ENCODE measurements around the gene SEMA4A.

SEMA4A gene

DNA sequence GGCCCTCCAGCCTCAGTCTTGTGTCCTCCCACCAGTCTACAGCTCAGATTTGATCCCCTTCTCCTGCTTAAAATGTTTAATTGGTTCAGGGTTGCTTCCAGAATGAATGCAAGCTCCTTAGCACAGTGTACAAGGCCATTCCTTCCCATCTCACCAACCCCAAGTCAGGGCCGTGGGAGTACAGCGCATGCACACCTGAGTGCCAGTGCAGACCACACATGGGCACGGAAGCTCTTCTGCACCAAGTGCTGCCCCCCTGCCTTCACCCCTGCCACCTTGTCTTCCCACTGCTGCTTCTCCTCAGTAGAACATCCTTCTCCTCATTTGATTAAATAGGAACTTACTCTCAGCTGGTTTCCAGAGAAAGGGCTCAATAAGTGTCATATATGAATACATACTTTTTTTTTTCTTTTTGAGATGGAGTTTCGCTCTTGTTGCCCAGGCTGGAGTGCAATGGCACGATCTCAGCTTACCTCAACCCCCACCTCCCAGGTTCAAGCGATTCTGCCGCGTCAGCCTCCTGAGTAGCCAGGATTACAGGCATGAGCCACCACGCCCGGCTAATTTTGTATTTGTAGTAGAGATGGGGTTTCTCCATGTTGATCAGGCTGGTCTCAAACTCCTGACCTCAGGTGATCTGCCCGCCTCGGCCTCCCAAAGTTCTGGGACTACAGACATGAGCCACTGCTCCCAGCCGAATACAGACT is 68.8 kb downstream of the SEMA4A start:
- H3K36me3 ChIP-seq (ENCODE audit: insufficient read depth) = no peaks in the 10 kb centered on the region
- H3K4me1 ChIP-seq (ENCODE audit: low read depth, poor library complexity, severe bottlenecking) = peaks cover 81% of the 10 kb centered on the region
- no peaks in the 10 kb centered on the region for H4K20me1 ChIP-seq (ENCODE audit: insufficient read depth)
- no peak overlapping the region for H2AFZ ChIP-seq (ENCODE audit: low read depth)
- TF ChIP-seq, protein P1, sequence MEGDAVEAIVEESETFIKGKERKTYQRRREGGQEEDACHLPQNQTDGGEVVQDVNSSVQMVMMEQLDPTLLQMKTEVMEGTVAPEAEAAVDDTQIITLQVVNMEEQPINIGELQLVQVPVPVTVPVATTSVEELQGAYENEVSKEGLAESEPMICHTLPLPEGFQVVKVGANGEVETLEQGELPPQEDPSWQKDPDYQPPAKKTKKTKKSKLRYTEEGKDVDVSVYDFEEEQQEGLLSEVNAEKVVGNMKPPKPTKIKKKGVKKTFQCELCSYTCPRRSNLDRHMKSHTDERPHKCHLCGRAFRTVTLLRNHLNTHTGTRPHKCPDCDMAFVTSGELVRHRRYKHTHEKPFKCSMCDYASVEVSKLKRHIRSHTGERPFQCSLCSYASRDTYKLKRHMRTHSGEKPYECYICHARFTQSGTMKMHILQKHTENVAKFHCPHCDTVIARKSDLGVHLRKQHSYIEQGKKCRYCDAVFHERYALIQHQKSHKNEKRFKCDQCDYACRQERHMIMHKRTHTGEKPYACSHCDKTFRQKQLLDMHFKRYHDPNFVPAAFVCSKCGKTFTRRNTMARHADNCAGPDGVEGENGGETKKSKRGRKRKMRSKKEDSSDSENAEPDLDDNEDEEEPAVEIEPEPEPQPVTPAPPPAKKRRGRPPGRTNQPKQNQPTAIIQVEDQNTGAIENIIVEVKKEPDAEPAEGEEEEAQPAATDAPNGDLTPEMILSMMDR (conservative IDR thresholded peaks at IDR 0.05; ENCODE audit: low read depth, low read length) = no peak
- H3K4me3 ChIP-seq (IDR thresholded peaks at IDR 0.05; ENCODE audit: insufficient read depth, low read depth, low read length) = no peak overlapping the region
- no peak overlapping the region for H3K27ac ChIP-seq
- no peak overlapping the region for H3K9ac ChIP-seq
- H3K79me2 ChIP-seq (ENCODE audit: insufficient read depth, low read depth) = peaks cover 17% of the 10 kb centered on the region; the same call in 1 of the 2 replicates
- H3K27me3 ChIP-seq (ENCODE audit: insufficient read depth, low read depth) = no peaks in the 10 kb centered on the region
- no peak overlapping the region; the same call in 1 of the 2 replicates for H3K4me2 ChIP-seq

DNA sequence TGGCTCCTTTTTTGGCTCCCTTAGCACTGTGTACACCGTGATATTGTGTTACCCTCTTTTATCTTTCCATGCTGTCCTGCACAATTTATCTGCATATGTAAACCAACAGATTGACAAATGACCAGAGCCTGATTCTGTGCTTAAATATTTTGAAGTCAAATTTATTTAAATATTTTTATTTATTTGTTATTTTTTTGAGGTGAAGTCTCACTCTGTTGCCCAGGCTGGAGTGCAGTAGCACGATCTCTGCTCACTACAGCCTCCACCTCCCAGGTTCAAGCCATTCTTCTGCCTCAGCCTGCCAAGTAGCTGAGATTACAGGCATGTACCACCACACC is 72.3 kb downstream of the SEMA4A start:
- no peaks in the 10 kb centered on the region for H3K79me2 ChIP-seq (ENCODE audit: insufficient read depth, low read depth)
- H3K4me1 ChIP-seq (ENCODE audit: low read depth, poor library complexity, severe bottlenecking) = peaks cover 100% of the 10 kb centered on the region
- peak overlapping the region; percentile 0; the same call in 1 of the 2 replicates for H3K9ac ChIP-seq
- TF ChIP-seq, protein P1 (conservative IDR thresholded peaks at IDR 0.05; ENCODE audit: low read depth, low read length) = peak; percentile 80
- H3K4me2 ChIP-seq = peak overlapping the region; percentile 50
- H2AFZ ChIP-seq (ENCODE audit: low read depth) = no peak overlapping the region
- no peaks in the 10 kb centered on the region for H3K27me3 ChIP-seq (ENCODE audit: insufficient read depth, low read depth)
- no peaks in the 10 kb centered on the region for H4K20me1 ChIP-seq (ENCODE audit: insufficient read depth)
- no peak overlapping the region for H3K4me3 ChIP-seq (IDR thresholded peaks at IDR 0.05; ENCODE audit: insufficient read depth, low read depth, low read length)
- peak overlapping the region; percentile 49 for H3K27ac ChIP-seq
- H3K36me3 ChIP-seq (ENCODE audit: insufficient read depth) = no peaks in the 10 kb centered on the region

DNA sequence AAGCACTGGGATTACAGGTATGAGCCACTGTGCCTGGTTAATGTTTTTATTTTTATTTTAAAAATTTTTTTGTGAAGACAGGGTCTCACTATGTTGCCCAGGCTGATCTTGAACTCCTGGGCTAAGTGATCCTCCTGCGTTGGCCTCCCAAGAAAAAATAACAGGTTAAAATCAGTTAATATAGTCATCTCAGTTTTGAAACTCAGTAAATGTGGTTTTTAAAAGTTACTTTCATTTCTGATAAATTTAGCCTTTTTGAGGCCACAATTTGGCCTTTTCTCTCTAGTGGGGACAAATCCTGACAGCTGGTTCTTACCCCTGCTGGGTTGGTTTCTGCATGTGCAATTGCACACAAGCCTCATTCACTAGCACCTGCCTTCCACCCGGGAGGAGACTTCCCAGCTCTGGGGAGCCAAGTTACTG is 72.7 kb downstream of the SEMA4A start:
- peak overlapping the region; percentile 50 for H3K4me2 ChIP-seq
- peak overlapping the region; percentile 71 for H3K4me3 ChIP-seq (IDR thresholded peaks at IDR 0.05; ENCODE audit: insufficient read depth, low read depth, low read length)
- H3K36me3 ChIP-seq (ENCODE audit: insufficient read depth) = no peaks in the 10 kb centered on the region
- H3K27me3 ChIP-seq (ENCODE audit: insufficient read depth, low read depth) = no peaks in the 10 kb centered on the region
- no peaks in the 10 kb centered on the region for H4K20me1 ChIP-seq (ENCODE audit: insufficient read depth)
- TF ChIP-seq, protein P1 (conservative IDR thresholded peaks at IDR 0.05; ENCODE audit: low read depth, low read length) = no peak
- no peaks in the 10 kb centered on the region for H3K79me2 ChIP-seq (ENCODE audit: insufficient read depth, low read depth)
- peak overlapping the region; percentile 0; the same call in 1 of the 2 replicates for H3K9ac ChIP-seq
- H3K4me1 ChIP-seq (ENCODE audit: low read depth, poor library complexity, severe bottlenecking) = peaks cover 96% of the 10 kb centered on the region
- H2AFZ ChIP-seq (ENCODE audit: low read depth) = no peak overlapping the region
- H3K27ac ChIP-seq = peak overlapping the region; percentile 49

DNA sequence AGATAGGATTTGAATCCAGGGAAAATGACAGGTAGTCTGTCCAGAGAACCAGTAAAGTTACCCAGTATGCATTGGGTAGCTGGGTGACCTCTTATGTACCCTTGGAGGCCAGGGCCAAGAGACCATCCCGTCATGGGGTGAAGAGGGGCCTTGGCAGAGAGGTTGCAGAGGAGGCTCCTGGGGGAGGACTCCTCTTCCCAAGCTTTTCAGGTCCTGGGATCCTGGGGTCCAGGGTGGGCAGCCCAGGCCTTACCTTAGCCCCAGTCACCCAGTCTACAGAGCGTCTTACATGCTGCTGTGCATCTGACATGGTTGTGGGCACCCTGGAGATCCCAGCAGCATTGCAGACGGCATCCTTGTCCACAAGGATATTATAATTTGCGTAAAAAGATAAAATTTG is 73.4 kb downstream of the SEMA4A start:
- Histone ChIP-seq H3K79me2 (ENCODE audit: insufficient read depth, low read depth) (no peaks in the 10 kb centered on the region), H3K4me1 (ENCODE audit: low read depth, poor library complexity, severe bottlenecking) (peaks cover 95% of the 10 kb centered on the region), H3K9ac (peak overlapping the region; percentile 0; the same call in 1 of the 2 replicates), H4K20me1 (ENCODE audit: insufficient read depth) (no peaks in the 10 kb centered on the region), H3K27me3 (ENCODE audit: insufficient read depth, low read depth) (no peaks in the 10 kb centered on the region), H3K27ac (peak overlapping the region; percentile 49), H3K36me3 (ENCODE audit: insufficient read depth) (no peaks in the 10 kb centered on the region), H3K4me3 (IDR thresholded peaks at IDR 0.05; ENCODE audit: insufficient read depth, low read depth, low read length) (peak overlapping the region; percentile 71), H3K4me2 (peak overlapping the region; percentile 50), H2AFZ (ENCODE audit: low read depth) (no peak overlapping the region)
- TF ChIP-seq, protein P1 (conservative IDR thresholded peaks at IDR 0.05; ENCODE audit: low read depth, low read length) = no peak
